KMS-11 (cell line): Measurements from ENCODE around the gene DHRS13.

ENCODE experiments used
- H2AFZ ChIP-seq: fragments of 200-600 bp; sonication (generic); 2 replicates; pipeline ENCODE4 v1.6.1; 2016; ENCODE audit warnings: antibody characterized with exemption, mixed run types, low read depth
- H3K27ac ChIP-seq: fragments of 200-600 bp; sonication (generic); 2 replicates; pipeline ENCODE4 v1.6.1; 2016; ENCODE audit warnings: mild to moderate bottlenecking, mixed run types
- H3K27me3 ChIP-seq: fragments of 200-600 bp; sonication (generic); 2 replicates; pipeline ENCODE4 v1.6.1; 2017; ENCODE audit warnings: mild to moderate bottlenecking, low read depth, mixed run types, moderate library complexity; ENCODE audit not compliant: insufficient read depth
- H3K36me3 ChIP-seq: fragments of 200-600 bp; sonication (generic); 2 replicates; pipeline ENCODE4 v1.6.1; 2017; ENCODE audit warnings: mild to moderate bottlenecking, mixed run types; ENCODE audit not compliant: insufficient read depth
- H3K4me1 ChIP-seq: fragments of 200-600 bp; sonication (generic); 2 replicates; pipeline ENCODE4 v1.6.1; 2016; ENCODE audit warnings: mild to moderate bottlenecking, low read depth, mixed run types; ENCODE audit not compliant: poor library complexity, severe bottlenecking
- H3K4me2 ChIP-seq: fragments of 200-600 bp; sonication (generic); 2 replicates; pipeline ENCODE4 v1.7.0; 2016; ENCODE audit warnings: mild to moderate bottlenecking, mixed run types
- H3K4me3 ChIP-seq: fragments of 200-600 bp; sonication (generic); IDR thresholded peaks from 2 replicates; pipeline ENCODE4 v1.6.1; 2017; ENCODE audit warnings: low read depth, low read length, mixed read lengths; ENCODE audit not compliant: insufficient read depth
- H3K79me2 ChIP-seq: fragments of 200-600 bp; sonication (generic); 2 replicates; pipeline ENCODE4 v1.6.1; 2016; ENCODE audit warnings: low read depth, mixed run types; ENCODE audit not compliant: insufficient read depth
- H3K9ac ChIP-seq: fragments of 200-600 bp; sonication (generic); 2 replicates; pipeline ENCODE4 v1.6.1; 2016; ENCODE audit warnings: mild to moderate bottlenecking, mixed run types
- H4K20me1 ChIP-seq: fragments of 200-600 bp; sonication (generic); 2 replicates; pipeline ENCODE4 v1.6.1; 2016; ENCODE audit warnings: mild to moderate bottlenecking, mixed run types; ENCODE audit not compliant: insufficient read depth
- TF ChIP-seq, protein P1 (sequence below): fragments of 200-600 bp; sonication (generic); conservative IDR thresholded peaks from 2 replicates; pipeline ENCODE4 v1.6.1; 2017; ENCODE audit warnings: low read depth, mild to moderate bottlenecking, antibody characterized with exemption, low read length, moderate library complexity, mixed read lengths

Gene DHRS13

DNA sequence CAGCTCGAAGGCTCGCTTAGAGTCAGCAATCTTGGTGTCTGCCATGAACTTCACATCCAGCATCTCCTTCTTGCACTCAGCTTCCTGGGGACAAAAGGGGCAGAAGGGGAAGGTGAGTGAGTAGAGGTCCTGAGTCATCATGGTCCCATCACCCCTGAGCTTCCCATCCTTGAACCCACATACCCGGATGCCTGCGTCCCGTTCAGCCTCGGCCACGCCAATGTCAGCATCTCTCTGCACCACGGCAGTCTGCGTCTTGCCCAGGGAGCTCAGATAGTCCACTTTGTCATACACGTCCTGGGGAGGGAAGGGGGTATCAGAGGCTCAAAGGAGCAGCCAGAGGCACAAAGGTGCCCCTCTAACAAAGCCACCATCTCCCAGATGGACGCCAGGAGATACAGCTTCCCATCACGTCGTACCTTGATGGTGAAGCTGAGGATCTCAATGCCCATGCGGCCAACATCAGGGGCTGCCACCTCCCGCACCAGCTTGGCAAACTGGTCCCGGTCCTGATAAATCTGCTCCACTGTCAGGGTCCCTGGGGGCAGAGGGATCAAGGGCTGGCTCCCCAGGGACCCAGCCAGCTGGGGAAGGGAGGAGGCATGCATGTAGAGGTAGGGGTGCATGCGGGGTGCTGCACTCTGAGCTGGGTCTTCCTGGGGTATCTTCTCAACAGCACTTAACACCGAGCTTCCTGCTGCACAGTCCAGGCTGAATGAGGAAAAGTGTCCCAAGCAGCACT lies 20.6 kb downstream of the DHRS13 start:
- no peak overlapping the region for H3K4me2 ChIP-seq
- H3K79me2 ChIP-seq = no peaks in the 10 kb centered on the region
- no peak overlapping the region for H3K9ac ChIP-seq
- TF ChIP-seq, protein P1, sequence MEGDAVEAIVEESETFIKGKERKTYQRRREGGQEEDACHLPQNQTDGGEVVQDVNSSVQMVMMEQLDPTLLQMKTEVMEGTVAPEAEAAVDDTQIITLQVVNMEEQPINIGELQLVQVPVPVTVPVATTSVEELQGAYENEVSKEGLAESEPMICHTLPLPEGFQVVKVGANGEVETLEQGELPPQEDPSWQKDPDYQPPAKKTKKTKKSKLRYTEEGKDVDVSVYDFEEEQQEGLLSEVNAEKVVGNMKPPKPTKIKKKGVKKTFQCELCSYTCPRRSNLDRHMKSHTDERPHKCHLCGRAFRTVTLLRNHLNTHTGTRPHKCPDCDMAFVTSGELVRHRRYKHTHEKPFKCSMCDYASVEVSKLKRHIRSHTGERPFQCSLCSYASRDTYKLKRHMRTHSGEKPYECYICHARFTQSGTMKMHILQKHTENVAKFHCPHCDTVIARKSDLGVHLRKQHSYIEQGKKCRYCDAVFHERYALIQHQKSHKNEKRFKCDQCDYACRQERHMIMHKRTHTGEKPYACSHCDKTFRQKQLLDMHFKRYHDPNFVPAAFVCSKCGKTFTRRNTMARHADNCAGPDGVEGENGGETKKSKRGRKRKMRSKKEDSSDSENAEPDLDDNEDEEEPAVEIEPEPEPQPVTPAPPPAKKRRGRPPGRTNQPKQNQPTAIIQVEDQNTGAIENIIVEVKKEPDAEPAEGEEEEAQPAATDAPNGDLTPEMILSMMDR = no peak
- H3K27ac ChIP-seq = no peak overlapping the region
- H3K4me3 ChIP-seq = no peak overlapping the region
- H2AFZ ChIP-seq = no peak overlapping the region
- H4K20me1 ChIP-seq = no peaks in the 10 kb centered on the region
- H3K36me3 ChIP-seq = no peaks in the 10 kb centered on the region
- no peaks in the 10 kb centered on the region for H3K27me3 ChIP-seq
- no peaks in the 10 kb centered on the region for H3K4me1 ChIP-seq

DNA sequence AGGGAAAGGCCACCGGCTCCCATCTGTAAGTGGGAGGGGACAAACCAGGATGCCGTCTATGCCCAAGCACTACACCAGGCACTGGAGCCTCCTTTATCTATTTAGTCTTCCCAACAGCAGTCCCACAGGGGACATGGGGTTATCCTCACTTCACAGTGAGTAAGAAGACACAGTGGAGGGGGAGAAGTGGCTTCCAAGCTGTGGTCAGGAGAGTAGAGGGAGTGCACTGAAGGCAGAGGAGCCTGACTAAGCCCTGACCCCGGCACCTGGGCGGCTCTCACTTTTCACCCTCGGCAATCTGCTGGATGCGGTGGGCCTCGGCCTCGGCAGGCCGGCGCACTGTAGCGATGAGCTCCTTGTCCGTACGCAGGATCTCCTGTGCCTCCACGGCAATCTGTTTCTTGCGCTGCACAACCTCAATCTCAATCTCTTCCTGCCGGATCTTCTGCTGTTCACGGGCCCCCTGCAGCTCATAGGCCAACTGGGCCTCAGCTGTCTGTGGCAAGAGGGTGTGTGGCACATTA lies 21.3 kb downstream of the DHRS13 start:
- TF ChIP-seq, protein P1 = no peak
- no peaks in the 10 kb centered on the region for H3K27me3 ChIP-seq
- no peak overlapping the region for H3K9ac ChIP-seq
- no peaks in the 10 kb centered on the region for H3K79me2 ChIP-seq
- H3K4me3 ChIP-seq = no peak overlapping the region
- H3K27ac ChIP-seq = no peak overlapping the region
- H4K20me1 ChIP-seq = no peaks in the 10 kb centered on the region
- no peaks in the 10 kb centered on the region for H3K36me3 ChIP-seq
- no peak overlapping the region for H2AFZ ChIP-seq
- H3K4me2 ChIP-seq = no peak overlapping the region
- no peaks in the 10 kb centered on the region for H3K4me1 ChIP-seq

DNA sequence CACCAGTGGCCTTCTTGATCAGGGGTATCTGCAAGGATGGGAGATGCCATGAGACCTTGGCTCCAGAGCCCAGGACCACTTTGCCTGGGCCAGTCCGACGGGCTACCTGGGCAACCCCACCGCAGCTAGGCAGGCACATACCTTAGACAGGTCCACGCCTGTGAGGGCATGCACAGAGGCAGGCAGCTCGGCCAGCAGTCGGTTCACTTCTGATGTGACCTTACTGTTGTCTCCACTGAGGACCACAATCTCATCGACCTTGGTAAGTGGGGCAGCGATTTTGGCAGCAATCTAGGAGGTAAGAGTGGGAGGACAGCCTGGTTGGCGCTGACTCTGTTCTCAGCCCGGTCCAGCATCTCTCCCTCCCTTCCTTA lies 22.3 kb downstream of the DHRS13 start:
- no peak overlapping the region for H2AFZ ChIP-seq
- H3K4me1 ChIP-seq = no peaks in the 10 kb centered on the region
- H3K9ac ChIP-seq = no peak overlapping the region
- TF ChIP-seq, protein P1 = no peak
- no peaks in the 10 kb centered on the region for H3K79me2 ChIP-seq
- H4K20me1 ChIP-seq = no peaks in the 10 kb centered on the region
- H3K4me2 ChIP-seq = no peak overlapping the region
- H3K36me3 ChIP-seq = no peaks in the 10 kb centered on the region
- H3K4me3 ChIP-seq = no peak overlapping the region
- no peak overlapping the region for H3K27ac ChIP-seq
- no peaks in the 10 kb centered on the region for H3K27me3 ChIP-seq

DNA sequence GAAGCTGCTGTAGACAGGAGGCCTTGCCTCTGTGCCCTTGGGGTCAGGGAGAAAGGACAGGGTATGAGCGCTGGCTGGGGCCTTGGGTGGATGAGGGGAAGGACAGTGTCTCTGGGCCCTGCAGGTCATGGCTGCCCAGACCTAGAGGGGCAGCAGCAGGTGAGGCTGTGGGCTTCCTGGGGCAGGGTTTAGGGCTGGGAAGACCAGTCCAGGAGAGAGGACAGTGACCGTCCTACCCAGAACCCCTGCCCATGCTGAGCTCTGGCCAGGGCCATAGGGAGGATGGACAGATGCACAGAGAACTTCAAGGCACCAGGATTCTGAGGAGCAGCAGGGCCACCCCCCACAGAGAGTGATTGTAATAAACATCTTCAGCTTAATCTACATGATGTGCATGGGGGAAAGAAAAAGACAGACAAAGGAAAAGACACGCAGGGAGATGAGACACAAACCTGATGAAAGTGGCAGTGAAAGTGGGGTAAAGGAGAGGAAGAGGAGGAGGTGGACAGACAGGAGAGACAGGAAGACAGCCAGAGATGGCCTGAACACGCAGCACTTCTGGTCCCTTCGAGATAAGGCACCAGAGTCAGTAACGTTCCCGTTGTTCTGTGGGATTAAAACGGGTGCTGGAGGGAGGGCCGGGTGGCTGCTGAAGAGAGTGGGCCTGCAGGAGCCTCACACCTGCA lies 22.9 kb downstream of the DHRS13 start:
- Histone ChIP-seq H3K4me2 (no peak overlapping the region), H3K27ac (no peak overlapping the region)

More for the DNA sequence above, 22.9 kb downstream of the DHRS13 start:
- no peak overlapping the region for H3K9ac ChIP-seq
- H3K27me3 ChIP-seq = no peaks in the 10 kb centered on the region
- no peaks in the 10 kb centered on the region for H4K20me1 ChIP-seq
- H3K36me3 ChIP-seq = no peaks in the 10 kb centered on the region
- H3K4me3 ChIP-seq = no peak overlapping the region
- H3K79me2 ChIP-seq = no peaks in the 10 kb centered on the region
- TF ChIP-seq, protein P1 = no peak
- H3K4me1 ChIP-seq = no peaks in the 10 kb centered on the region
- H2AFZ ChIP-seq = no peak overlapping the region
